A549 (cell line): Measurements from ENCODE around the gene ZSCAN5A. TPM values are rescaled to one million over a fixed set of nuclear protein-coding genes. Genes with fewer than 3 reads are reported as not detected.

ENCODE experiments used
- ATAC-seq, 2 experiments: fragments of 200-7000 bp in 1 of 2; fragments of >200 bp in 1 of 2; cut with Nextera tagmentation in 1 of 2; cut with Tn5 transposase in 1 of 2; 3 replicates each; pipeline versions ENCODE4 v1.8.0 to v1.9.1; 2018 to 2020; ENCODE audit warnings: mild to moderate bottlenecking in 1 of 2, moderate library complexity in 1 of 2
- CTCF ChIA-PET: fragments of 300-600 bp; sonication (Branson Sonifier 250); formaldehyde crosslinking; extraction: SDS; loops from one replicate; lab custom pipeline; 2021; ENCODE audit warnings: antibody characterized with exemption, inconsistent platforms; lab: Yijun Ruan, JAX
- POLR2A ChIA-PET: fragments of 350-600 bp; formaldehyde crosslinking; extraction: SDS; loops from one replicate; lab custom pipeline; 2021; ENCODE audit warnings: antibody characterized with exemption, inconsistent platforms; lab: Yijun Ruan, JAX
- DNase-seq, 2 experiments: peaks; one replicate each; pipeline versions ENCODE4 v3.0.0 to v3.0.0-alpha.2; 2011 to 2016; ENCODE audit warnings: low read depth in 1 of 2, low spot score in 1 of 2
- FAIRE-seq: peaks from 2 replicates; lab custom pipeline; 2011; peaks lifted over from hg19 to GRCh38; lab: Jason Lieb, UNC
- H3K27ac ChIP-seq, 2 experiments: fragments of >200 bp; sonication (Bioruptor Twin); formaldehyde crosslinking; 3 replicates each; pipeline ENCODE4 v1.5.1; 2016 to 2017
- H3K4me1 ChIP-seq: fragments of >200 bp; sonication (Bioruptor Twin); formaldehyde crosslinking; 3 replicates; pipeline ENCODE4 v1.6.1; 2016
- H3K4me2 ChIP-seq: fragments of >200 bp; sonication (Bioruptor Twin); formaldehyde crosslinking; 3 replicates; pipeline ENCODE4 v1.6.1; 2016
- H3K4me3 ChIP-seq: fragments of >200 bp; sonication (Bioruptor Twin); formaldehyde crosslinking; 3 replicates; pipeline ENCODE4 v1.5.1; 2016
- H3K9me3 ChIP-seq: fragments of >200 bp; sonication (Bioruptor Twin); formaldehyde crosslinking; 3 replicates; pipeline ENCODE4 v1.6.1; 2016
- ATOH8 ChIP-seq: fragments of 250-450 bp; sonication (Bioruptor Pico); IDR thresholded peaks from 2 replicates; pipeline ENCODE4 v1.5.0; 2020; ENCODE audit warnings: low read depth, mild to moderate bottlenecking, moderate library complexity
- E2F6 ChIP-seq: IDR thresholded peaks from 2 replicates; pipeline ENCODE4 v1.6.1; 2012; ENCODE audit warnings: low read depth, borderline replicate concordance
- EP300 ChIP-seq, 2 experiments: fragments of >200 bp; sonication (Bioruptor Twin); formaldehyde crosslinking; IDR thresholded peaks; 2 replicates in 1 of 2; 3 replicates in 1 of 2; pipeline ENCODE4 v1.6.1; 2016 to 2017
- FOSB ChIP-seq: fragments of 250-450 bp; sonication (Bioruptor Pico); IDR thresholded peaks from 2 replicates; pipeline ENCODE4 v1.5.0; 2020; ENCODE audit warnings: mild to moderate bottlenecking, moderate library complexity
- FOXS1 ChIP-seq: fragments of 250-450 bp; sonication (Bioruptor Pico); IDR thresholded peaks from 2 replicates; pipeline ENCODE4 v1.5.0; 2020; ENCODE audit warnings: mild to moderate bottlenecking, moderate library complexity
- HOXA7 ChIP-seq: fragments of 250-450 bp; sonication (Bioruptor Pico); IDR thresholded peaks from 2 replicates; pipeline ENCODE4 v1.5.0; 2020; ENCODE audit warnings: mild to moderate bottlenecking, moderate library complexity
- MYC ChIP-seq: IDR thresholded peaks from 2 replicates; pipeline ENCODE4 v1.6.1; 2012; ENCODE audit warnings: mild to moderate bottlenecking, inconsistent platforms, low read length, improper control_type of control experiment, borderline replicate concordance
- NFE2L2 ChIP-seq: fragments of 150-350 bp; conservative IDR thresholded peaks from 2 replicates; pipeline ENCODE4 v1.6.1; 2014; ENCODE audit warnings: low read length
- SMC3 ChIP-seq: fragments of >200 bp; sonication (Bioruptor Twin); formaldehyde crosslinking; IDR thresholded peaks from 3 replicates; pipeline ENCODE4 v1.6.1; 2018; ENCODE audit warnings: inconsistent platforms
- SREBF2 ChIP-seq: fragments of 450-650 bp; IDR thresholded peaks from 2 replicates; pipeline ENCODE4 v1.6.1; 2014; ENCODE audit warnings: mild to moderate bottlenecking, moderate library complexity
- USF2 ChIP-seq: fragments of 450-650 bp; IDR thresholded peaks from 2 replicates; pipeline ENCODE4 v1.6.1; 2014; ENCODE audit warnings: antibody characterized with exemption
- ZFP36 ChIP-seq: fragments of 450-650 bp; IDR thresholded peaks from 2 replicates; pipeline ENCODE4 v1.6.1; 2014; ENCODE audit warnings: borderline replicate concordance; ENCODE audit not compliant: partially characterized antibody
- WGBS: methylation state at CpG from one replicate; pipeline ENCODE4 v1.1.6; 2017; ENCODE audit errors: missing lambda C conversion rate; 5-methylcytosine and 5-hydroxymethylcytosine counted together
- polyA plus RNA-seq, 4 experiments: library from polyadenylated mRNA; depleted of rRNA in 3 of 4; stranded (reverse); fragments of >200 nt; fragmentation: RNase III in 1 of 4; extraction: RNeasy Plus Mini Kit Qiagen cat#74134 plus additional on column Dnase treatment in 1 of 4; gene quantifications; 2 replicates in 3 of 4; 3 replicates in 1 of 4; pipeline ENCODE4 v1.2.3, GENCODE V29; 2011 to 2017
- small RNA-seq, 6 experiments: library from RNA; depleted of rRNA; stranded (forward); fragments of <200 nt; gene quantifications; one replicate each; pipeline ENCODE3, GENCODE V24; 2012
- TF ChIP-seq, protein P1 (sequence below): fragments of >200 bp; sonication (Bioruptor Twin); formaldehyde crosslinking; IDR thresholded peaks from 3 replicates; pipeline ENCODE4 v1.6.1; 2016

Gene ZSCAN5A
- polyA plus RNA-seq, 2 of the 4 experiments (the other 2 are of a cell fraction) = 10.8 to 13.3 TPM

- POLR2A ChIA-PET = no interaction called here
- Histone ChIP-seq H3K4me2 (0 out of 3 replicates have a peak overlapping the region, but pooled peaks have one; percentile 21), H3K4me1 (no peaks in the 10 kb centered on the region), H3K9me3 (no peaks in the 10 kb centered on the region), H3K27ac (no peak overlapping the region), H3K4me3 (no peak overlapping the region)
- FAIRE-seq (no peak), ATAC-seq (peak; percentile 40; a peak in 5 of 6 replicates), DNase-seq (peak in 1 of 2 experiments; percentile 25)
- 18% methylated on average over 11 of the region's 11 CpGs for WGBS
- TF ChIP-seq ZFP36 = no peak
- TF ChIP-seq EP300 (IDR thresholded peaks at IDR 0.05) = no peak
- TF ChIP-seq, protein P1, sequence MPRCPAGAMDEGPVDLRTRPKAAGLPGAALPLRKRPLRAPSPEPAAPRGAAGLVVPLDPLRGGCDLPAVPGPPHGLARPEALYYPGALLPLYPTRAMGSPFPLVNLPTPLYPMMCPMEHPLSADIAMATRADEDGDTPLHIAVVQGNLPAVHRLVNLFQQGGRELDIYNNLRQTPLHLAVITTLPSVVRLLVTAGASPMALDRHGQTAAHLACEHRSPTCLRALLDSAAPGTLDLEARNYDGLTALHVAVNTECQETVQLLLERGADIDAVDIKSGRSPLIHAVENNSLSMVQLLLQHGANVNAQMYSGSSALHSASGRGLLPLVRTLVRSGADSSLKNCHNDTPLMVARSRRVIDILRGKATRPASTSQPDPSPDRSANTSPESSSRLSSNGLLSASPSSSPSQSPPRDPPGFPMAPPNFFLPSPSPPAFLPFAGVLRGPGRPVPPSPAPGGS = no peak
- no peak for TF ChIP-seq ATOH8 (CRISPR knock-in tag)
- TF ChIP-seq SMC3 = no peak
- no peak for TF ChIP-seq USF2
- TF ChIP-seq FOXS1 = no peak
- CTCF ChIA-PET = interaction anchor here (1.1 to 2.3 kb wide), 3 partner anchors 19 to 98 kb away, joined by 3 to 9 read pairs (median 7); no protein-coding TSS in a partner anchor
These were observed 140.1 kb downstream of the ZSCAN5A start for GRCh38 chr19:56174550-56174949.

DNA sequence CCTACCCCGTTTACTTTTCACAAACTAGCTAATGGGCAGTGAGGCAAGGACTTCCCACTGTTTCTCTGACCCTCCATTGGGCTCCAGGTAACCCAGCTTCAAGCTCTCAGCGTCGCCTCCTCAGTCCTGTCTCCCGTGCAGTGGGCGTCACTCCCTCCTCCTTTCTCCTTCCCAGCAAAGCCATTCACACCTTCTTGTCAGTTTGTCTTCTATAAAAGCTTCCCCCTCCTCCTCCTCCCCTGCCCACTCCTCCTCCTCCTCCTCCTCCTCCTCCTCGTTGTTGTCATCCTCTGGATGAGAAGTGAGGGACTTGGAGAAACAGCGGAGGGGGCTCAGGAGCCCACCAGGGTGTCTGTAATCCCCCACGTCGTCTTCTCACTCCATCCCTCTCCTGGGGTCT lies 140.6 kb downstream of the ZSCAN5A start:
- no peak overlapping the region for H3K27ac ChIP-seq
- no peak overlapping the region for H3K4me2 ChIP-seq
- no peak for TF ChIP-seq SREBF2
- no peak for TF ChIP-seq MYC
- no peak for TF ChIP-seq FOXS1
- TF ChIP-seq HOXA7 (CRISPR knock-in tag) = no peak
- TF ChIP-seq FOSB = no peak
- no peak for TF ChIP-seq E2F6
- TF ChIP-seq NFE2L2 = no peak
- no peak for TF ChIP-seq USF2
- ChIA-PET CTCF (interaction anchor here (0.8 to 1.2 kb wide), 4 partner anchors 19 to 113 kb away, joined by 3 to 5 read pairs (median 3); no protein-coding TSS in a partner anchor), POLR2A (interaction anchor here (0.5 kb wide), 1 partner anchor 32 kb away, joined by 3 read pairs; no protein-coding TSS in a partner anchor)
- FAIRE-seq = no peak
- ATAC-seq = 0 out of 6 replicates have a peak, but pooled peaks of 1 of the 2 experiments have one; percentile 11
- H3K4me1 ChIP-seq = no peaks in the 10 kb centered on the region
- no peak overlapping the region for H3K4me3 ChIP-seq
- DNase-seq = no peak
- H3K9me3 ChIP-seq = no peaks in the 10 kb centered on the region
- WGBS = 27% methylated on average over 9 of the region's 9 CpGs

Small RNAs within 50 kb of the gene (small RNA-seq; reads per million reads assigned to genes)
- gene RF00019 = 0 reads per million in 6 experiments

Other genes with a start within 250 kb of the ZSCAN5A start
- 10.7 and 12.5 TPM in 2 replicates for gene ZNF787, start 193.5 kb downstream of the ZSCAN5A start, polyA plus RNA-seq (2011; rRNA removed)
- 35.1 to 39.3 TPM (median 36.7 TPM) in 3 replicates for gene ZNF787, start 193.5 kb downstream of the ZSCAN5A start, polyA plus RNA-seq (2017; fragmentation: RNase III; extraction: RNeasy Plus Mini Kit Qiagen cat#74134 plus additional on column Dnase treatment)
- gene ZNF444, start 173.6 kb downstream of the ZSCAN5A start, polyA plus RNA-seq (2011; rRNA removed) = 10.5 and 16.5 TPM in 2 replicates
- 23.1 to 26.2 TPM (median 25.5 TPM) in 3 replicates for gene ZNF444, start 173.6 kb downstream of the ZSCAN5A start, polyA plus RNA-seq (2017; fragmentation: RNase III; extraction: RNeasy Plus Mini Kit Qiagen cat#74134 plus additional on column Dnase treatment)
- gene GALP, start 138.8 kb downstream of the ZSCAN5A start, polyA plus RNA-seq (2011; rRNA removed) = not detected in 2 replicates
- not detected in 3 replicates for gene GALP, start 138.8 kb downstream of the ZSCAN5A start, polyA plus RNA-seq (2017; fragmentation: RNase III; extraction: RNeasy Plus Mini Kit Qiagen cat#74134 plus additional on column Dnase treatment)
- gene ZSCAN5B, start 117.1 kb downstream of the ZSCAN5A start, polyA plus RNA-seq (2011; rRNA removed) = 0.07 TPM in 1 of 2 replicates, not detected in the other
- not detected in 3 replicates for gene ZSCAN5B, start 117.1 kb downstream of the ZSCAN5A start, polyA plus RNA-seq (2017; fragmentation: RNase III; extraction: RNeasy Plus Mini Kit Qiagen cat#74134 plus additional on column Dnase treatment)
- not detected in 2 replicates for gene ZSCAN5C, start 112.6 kb downstream of the ZSCAN5A start, polyA plus RNA-seq (2011; rRNA removed)
- not detected in 3 replicates for gene ZSCAN5C, start 112.6 kb downstream of the ZSCAN5A start, polyA plus RNA-seq (2017; fragmentation: RNase III; extraction: RNeasy Plus Mini Kit Qiagen cat#74134 plus additional on column Dnase treatment)
- gene EDDM13, start 42.1 kb downstream of the ZSCAN5A start, polyA plus RNA-seq (2011; rRNA removed) = not detected in 2 replicates
- gene EDDM13, start 42.1 kb downstream of the ZSCAN5A start, polyA plus RNA-seq (2017; fragmentation: RNase III; extraction: RNeasy Plus Mini Kit Qiagen cat#74134 plus additional on column Dnase treatment) = not detected in 3 replicates
- 3.2 TPM in 2 replicates for gene ZNF582, start 78.7 kb upstream of the ZSCAN5A start, polyA plus RNA-seq (2011; rRNA removed)
- 1.0 to 1.5 TPM (median 1.1 TPM) in 3 replicates for gene ZNF582, start 78.7 kb upstream of the ZSCAN5A start, polyA plus RNA-seq (2017; fragmentation: RNase III; extraction: RNeasy Plus Mini Kit Qiagen cat#74134 plus additional on column Dnase treatment)
- 3.4 and 4.8 TPM in 2 replicates for gene ZNF583, start 89.5 kb upstream of the ZSCAN5A start, polyA plus RNA-seq (2011; rRNA removed)
- gene ZNF583, start 89.5 kb upstream of the ZSCAN5A start, polyA plus RNA-seq (2017; fragmentation: RNase III; extraction: RNeasy Plus Mini Kit Qiagen cat#74134 plus additional on column Dnase treatment) = 2.9 to 4.2 TPM (median 3.4 TPM) in 3 replicates
- not detected in 2 replicates for gene ZNF667, start 162.5 kb upstream of the ZSCAN5A start, polyA plus RNA-seq (2011; rRNA removed)
- gene ZNF667, start 162.5 kb upstream of the ZSCAN5A start, polyA plus RNA-seq (2017; fragmentation: RNase III; extraction: RNeasy Plus Mini Kit Qiagen cat#74134 plus additional on column Dnase treatment) = not detected in 3 replicates
- gene ZNF471, start 193.0 kb upstream of the ZSCAN5A start, polyA plus RNA-seq (2011; rRNA removed) = 0.18 and 0.20 TPM in 2 replicates
- 0.04 to 0.16 TPM (median 0.07 TPM) in 3 replicates for gene ZNF471, start 193.0 kb upstream of the ZSCAN5A start, polyA plus RNA-seq (2017; fragmentation: RNase III; extraction: RNeasy Plus Mini Kit Qiagen cat#74134 plus additional on column Dnase treatment)
- 7.9 and 8.1 TPM in 2 replicates for gene ZFP28, start 224.1 kb upstream of the ZSCAN5A start, polyA plus RNA-seq (2011; rRNA removed)
- gene ZFP28, start 224.1 kb upstream of the ZSCAN5A start, polyA plus RNA-seq (2017; fragmentation: RNase III; extraction: RNeasy Plus Mini Kit Qiagen cat#74134 plus additional on column Dnase treatment) = 2.4 to 2.8 TPM (median 2.7 TPM) in 3 replicates